Measurements from ENCODE around the gene SLC48A1. TPM values are rescaled to one million over a fixed set of nuclear protein-coding genes. Genes with fewer than 3 reads are reported as not detected.

Gene SLC48A1
- total RNA-seq, 1 donor from 2014 or later, result 10.7 TPM

DNA sequence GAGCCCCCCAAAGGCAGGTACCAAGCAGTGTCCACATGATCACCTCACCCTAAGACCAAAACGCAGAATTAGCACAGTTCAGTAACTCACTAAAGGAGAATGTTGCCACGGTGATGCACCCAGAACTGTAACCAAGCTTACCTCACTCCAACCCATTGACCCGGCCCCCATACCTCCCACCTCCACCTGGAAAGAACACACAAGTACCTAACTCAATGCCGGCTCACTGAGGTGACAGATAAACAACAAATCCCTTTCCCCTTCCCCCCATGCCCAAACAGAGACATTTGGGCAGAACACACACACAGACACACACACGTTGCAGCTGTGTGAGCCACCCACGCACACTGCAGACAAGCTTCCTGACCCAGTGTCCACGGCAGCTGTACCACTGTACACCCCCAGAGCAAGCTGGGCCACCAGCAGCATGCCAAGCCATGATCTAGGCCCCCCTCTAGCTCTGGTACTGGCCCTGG, 15.6 kb upstream of the SLC48A1 start:
- intact Hi-C loops (cut with micrococcal nuclease), result loop anchor here (5.0 kb wide), 1 partner anchor 105 kb away; no protein-coding TSS in a partner anchor

DNA sequence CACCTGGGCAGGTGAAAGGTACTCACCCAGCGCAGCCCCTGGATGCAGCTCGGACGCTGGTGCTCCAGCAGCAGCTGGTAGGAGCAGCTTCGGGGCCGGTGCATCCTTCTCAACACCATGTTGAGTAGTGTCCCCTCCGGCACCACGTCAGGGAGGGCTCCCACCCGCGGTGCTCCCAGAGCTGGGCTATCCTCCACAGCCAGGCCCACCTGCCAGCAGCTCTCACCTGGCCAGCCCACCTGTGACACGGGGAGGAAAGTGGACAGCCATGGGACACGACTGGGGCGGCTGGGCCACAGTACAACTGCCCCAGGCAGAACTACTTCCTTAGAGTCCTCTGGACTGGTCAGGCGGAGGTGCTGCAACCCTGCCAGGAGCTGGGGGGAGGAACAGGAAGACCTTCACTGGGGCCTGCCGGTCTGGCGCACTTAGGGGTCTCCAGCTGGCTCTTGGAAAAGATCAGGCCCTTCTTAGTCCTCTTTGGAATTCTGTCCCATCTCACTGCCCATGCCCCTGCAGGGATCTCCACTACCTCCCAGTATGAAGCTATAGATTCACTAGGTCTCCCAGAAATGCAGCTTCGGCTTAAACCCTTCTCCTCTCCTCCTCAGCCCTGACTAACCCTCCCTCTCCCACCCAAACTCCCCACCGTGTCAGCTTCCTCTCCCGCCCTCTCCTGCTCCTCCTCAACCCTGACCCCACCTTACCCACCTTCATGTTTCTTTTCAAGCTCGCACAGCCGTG, 15.0 kb upstream of the SLC48A1 start:
- intact Hi-C loops (cut with micrococcal nuclease), result loop anchor here (2.0 to 5.0 kb wide), 2 partner anchors 15 to 106 kb away; partner anchors contain the start of gene SLC48A1

DNA sequence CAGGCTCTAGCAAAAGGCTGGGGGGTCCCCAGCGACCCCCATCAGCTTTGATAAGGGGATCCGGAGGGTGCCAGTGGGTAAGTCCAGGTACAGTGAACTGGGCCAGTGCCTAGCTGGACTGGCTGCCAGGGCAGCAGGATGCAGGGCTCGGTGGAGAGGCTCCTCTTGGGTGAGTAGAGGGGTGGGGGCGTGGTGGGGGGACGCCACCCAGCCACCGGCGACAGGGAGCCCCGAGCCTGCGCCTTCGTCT, 14.5 kb upstream of the SLC48A1 start:
- intact Hi-C loops (cut with micrococcal nuclease), result loop anchor here (2.0 to 5.0 kb wide), 2 partner anchors 14 to 106 kb away; partner anchors contain the start of gene SLC48A1

DNA sequence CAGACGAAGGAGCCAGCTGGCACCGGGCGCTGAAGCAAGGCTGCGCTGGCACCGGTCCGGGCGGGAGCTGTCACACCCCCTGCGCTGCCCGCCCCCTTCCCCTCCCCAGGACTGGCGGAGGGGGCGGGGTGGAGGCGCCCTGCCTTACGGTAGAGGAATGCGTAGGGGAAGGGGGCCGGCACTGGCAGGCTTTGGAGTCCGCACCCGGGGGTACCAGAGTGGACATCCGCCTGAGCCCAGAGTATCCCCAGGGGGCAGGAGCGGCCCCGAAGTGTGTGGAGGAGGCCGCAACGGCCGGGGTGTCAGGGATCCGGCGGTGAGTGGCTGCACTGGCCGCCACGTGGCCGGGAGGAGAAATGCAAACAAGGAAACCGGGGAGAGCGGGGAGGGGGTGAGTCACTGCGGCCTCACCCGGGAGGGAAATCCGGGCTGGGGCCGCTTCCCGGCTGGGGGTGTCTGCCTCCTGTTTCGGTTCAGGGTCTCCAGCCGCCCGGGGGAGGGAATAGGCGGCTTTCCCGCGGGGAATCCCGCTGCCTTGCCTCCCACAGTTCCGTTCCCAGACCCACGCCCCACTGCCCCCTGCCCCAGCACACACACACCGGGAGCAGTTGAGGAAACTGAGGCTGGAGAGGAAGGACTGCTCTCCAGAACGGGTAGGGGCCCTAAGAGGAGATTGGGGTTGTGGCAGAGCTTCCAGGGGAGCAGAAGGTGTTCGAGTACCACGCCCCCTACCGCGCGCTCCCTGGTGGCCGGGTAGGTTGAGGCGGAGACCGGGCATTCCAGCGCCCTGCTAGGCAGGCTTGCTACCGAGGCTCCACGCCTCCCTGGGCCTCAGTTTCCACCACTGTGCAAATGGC, 14.0 kb upstream of the SLC48A1 start, which contains the start of gene RAPGEF3:
TSS of gene RAPGEF3 (minus strand) at position 47 of the 857 bp plus-strand sequence. CDS start 324 bp downstream, outside the sequence.
- intact Hi-C loops (cut with micrococcal nuclease), result loop anchor here (1.0 to 5.0 kb wide), 4 partner anchors 14 to 107 kb away; partner anchors contain the start of gene SLC48A1

DNA sequence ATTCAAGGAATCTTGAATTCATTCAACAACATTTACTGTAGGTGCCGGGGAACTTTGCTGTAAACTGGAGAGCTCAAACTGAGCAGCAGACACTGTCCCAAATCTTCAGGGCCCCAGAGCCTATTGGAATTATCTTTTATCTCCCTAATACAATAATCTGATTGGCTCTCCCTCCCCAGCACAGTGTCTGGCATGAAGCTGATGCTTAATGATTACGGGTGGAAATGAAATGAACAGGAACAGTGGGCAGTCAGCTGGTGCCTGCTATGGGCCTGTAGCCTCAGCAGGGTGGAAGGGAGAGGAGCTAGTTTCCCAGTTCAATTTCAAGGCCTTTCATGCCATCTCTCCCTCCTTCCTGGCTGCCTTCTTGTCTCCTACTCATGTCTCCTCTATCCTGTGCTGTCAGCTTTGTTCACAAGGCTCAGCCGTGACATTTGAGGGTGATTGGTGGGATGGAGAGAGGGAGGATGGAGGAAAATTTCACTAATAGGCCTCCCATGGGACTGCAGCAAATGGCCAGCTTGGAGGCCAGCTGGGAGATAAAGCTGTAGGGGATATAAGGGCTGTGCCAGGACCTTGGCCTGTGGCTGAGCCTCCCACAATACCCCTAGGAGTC, 10.1 kb upstream of the SLC48A1 start:
- intact Hi-C loops (cut with micrococcal nuclease), result no loop called here

DNA sequence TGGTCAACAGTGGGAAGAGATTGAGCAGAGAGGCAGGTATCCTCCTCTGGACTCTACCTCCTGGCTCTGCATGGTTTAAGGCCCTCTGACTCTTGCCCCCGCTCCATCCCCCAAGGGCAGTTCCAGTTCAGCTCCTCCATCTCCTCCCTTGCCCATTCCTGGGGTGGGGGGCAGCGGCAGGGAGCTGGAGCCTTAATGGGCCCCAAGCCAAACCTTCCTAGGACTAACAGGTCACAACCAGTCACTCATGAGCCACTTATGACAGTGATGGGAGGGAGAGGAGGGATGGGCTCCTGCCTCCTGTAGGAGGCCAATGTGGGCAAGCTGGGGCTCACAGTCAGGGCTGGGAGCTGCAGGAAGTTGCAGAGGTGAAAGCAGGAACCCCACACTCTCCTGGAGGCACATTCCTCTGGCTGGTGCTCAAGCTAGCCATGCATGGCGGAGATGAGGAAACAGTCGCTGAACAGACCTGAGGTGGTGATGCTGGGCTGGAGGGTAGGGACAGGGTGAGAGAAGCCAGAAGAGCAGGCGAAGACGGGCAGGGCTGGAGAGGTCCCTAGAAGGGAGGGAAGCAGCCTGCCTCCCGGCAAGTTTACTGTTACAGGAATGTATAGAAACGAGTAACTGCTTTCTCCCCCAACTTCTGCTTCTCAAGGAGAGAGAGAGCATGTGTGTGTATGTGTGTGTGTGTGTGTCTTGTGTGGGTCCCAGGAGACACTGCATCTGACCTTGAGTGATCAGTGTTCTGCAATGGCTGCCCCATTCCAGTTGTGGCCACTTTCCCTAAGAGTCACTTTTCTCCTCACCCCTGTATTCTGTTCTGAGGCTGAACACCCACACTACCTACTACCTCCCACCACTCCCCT, 9.3 kb upstream of the SLC48A1 start:
- intact Hi-C loops (cut with micrococcal nuclease), result no loop called here

DNA sequence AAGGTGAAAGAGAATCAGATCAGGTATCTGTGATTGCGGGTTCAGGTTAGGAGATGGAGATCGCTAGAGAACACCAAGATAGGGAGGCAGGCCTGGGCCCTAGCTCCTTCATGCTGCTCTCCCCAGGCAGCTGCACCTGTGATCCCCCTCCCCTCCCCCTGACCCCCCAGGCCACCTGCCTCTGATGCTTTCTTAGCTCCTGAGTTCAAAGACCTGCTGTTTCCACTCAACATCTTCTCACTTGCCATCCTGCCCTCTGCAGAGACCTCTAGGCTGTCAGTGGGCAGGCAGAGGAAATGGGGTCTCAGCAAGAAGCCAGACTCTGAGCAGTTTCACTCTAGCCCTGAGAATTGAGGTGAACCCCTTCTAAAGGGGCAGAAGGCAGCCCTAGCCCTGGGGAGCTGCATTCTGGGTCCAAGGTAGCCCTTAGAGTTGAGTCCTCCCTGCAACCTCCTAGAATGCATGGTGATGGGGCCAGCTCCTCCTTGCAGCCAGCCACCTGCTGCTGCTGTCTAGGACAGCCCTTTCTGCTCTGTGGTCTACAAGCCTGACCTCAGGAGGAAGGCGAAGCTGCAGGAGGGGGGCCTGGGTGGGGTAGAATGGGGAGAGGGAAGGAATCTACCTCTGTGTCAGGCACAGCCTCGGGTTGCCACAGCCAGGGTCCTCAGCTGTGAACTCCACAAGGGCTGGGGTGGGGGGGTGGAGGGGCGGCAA, 6.4 kb upstream of the SLC48A1 start:
- intact Hi-C loops (cut with micrococcal nuclease), result loop anchor here (1.0 to 2.0 kb wide), 4 partner anchors 11 to 70 kb away; no protein-coding TSS in a partner anchor

DNA sequence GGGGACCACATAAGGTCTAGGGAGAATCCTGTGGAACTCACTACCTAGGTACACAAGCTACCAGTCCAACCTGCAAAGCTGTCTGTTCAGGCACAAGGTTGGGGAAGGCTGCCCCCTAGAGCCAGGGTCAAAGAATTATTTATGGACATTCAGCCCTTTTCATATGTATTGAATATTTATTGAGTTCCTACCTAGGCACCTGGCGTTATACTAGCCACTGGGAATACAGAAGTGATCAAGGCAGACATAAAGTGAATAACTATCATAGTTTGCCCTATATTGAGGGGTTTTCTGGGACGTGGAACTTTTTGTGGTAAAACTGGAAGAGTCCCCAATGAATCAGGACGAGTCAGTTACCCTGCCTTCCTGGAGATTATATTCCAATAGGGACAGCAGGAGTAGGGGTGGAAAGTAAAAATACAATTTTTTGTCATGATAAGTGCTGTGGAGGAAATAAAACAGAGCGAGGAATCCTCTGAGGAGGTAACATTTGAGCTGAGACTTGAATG, 5.8 kb upstream of the SLC48A1 start:
- intact Hi-C loops (cut with micrococcal nuclease), result loop anchor here (1.0 to 2.0 kb wide), 4 partner anchors 12 to 70 kb away; no protein-coding TSS in a partner anchor

DNA sequence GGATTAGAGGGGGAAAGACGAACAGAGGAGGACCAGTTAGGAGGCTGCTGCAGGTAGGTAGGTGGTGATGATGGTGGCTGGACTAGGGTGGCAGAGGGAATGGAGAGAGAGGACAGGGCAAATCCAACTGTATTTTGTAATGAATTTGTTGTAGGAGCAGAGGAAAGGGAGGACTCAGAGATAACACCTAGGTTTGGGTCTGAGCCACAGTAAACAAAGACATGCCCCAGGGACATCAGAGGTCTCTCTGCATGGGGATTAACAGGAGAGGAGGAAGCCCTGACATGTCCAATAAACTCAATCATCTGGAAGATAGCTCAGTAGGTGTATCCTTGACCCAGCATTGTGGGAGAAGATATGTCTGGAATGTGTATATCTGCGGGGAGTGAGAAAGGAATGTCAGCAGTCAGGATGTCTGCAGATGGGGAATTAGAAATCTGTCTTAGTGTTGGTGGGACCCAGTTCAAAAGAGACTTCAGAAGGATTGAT, 4.7 kb upstream of the SLC48A1 start:
- intact Hi-C loops (cut with micrococcal nuclease), result no loop called here

DNA sequence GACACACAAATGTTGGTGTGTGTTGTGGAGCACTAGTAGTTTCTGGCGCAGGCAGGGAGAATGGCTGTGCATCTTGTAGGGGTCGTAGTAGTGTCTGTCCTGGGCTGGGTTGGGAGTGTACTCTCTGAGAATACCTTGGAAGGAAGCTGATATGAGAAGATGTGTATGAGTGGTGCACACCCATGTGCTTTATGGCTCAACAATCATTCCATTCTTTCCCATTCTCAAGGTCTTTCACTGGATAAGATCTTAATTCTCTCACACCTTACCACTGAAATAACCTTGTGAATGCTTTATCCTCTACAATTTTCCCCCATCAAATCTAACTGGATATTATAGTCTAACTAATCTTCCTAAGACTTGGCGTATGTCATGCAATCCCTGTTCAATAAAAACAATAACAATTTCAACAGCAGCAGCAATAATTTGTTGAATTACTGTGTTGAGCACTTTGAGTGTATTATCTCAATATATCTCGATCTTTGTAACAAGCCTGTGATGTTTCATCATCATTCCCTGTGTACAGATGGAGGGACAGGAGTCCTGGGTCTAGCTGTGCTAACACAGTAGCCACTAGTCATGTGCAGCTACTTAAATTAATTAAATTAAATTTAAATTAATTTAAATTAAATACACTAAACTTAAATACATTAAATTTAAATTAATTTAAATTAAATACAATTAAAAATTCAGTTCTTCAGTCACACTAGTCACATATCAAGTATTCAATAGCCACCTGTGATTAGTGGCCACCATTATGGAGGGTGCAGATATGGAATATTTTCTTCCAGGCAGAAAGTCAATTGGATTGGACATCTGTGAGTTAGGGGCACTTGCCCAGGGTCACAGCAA, 3.6 kb upstream of the SLC48A1 start:
- intact Hi-C loops (cut with micrococcal nuclease), result no loop called here

DNA sequence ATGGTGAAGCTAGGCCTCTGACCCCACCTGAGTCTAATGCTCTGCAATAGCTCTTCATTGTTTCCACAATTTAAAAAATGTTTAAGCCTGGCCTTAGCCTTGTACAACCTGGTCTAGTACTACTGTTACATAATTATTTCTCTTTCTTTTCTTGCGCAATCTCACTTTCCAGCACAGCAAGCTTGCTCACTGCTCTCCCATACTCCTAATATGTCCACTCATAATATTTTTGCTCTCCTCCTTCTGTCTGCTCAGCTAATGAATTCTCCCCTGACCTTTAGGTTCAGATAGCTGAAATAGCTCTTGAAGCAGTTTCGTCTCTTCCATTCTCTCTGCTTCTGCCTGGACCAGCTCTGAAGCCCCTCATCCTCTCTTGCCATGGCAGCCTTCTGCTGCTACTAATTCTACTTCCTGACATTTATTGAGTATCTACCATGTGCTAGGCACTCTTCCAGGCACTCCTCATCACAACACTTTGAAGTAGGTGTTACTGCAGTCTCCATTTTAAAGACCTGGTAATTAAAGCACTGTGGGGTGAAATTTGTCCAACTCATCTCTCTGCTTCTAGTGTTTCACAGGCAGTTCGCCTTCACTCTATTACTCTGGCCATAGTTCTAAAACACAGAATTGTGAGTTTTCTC, 2.8 kb upstream of the SLC48A1 start:
- intact Hi-C loops (cut with micrococcal nuclease), result no loop called here

DNA sequence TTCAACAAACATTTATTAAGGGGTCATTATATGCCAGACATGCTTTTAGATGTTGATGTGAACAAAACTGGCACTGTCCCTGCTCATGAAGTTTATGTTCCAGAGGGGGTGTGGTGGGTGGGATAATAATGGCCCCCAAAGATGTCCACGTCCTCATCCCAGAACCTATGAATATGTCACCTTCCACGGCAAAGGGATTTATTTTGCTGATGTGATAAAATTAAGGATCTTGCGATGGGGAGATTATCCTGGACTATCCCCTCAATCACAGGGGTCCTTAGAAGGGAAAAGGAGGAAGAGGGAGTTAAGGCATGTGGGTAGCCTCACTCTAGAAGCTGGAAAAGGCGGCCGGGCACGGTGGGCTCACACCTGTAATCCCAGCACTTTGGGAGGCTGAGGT, 1.7 kb upstream of the SLC48A1 start:
- intact Hi-C loops (cut with micrococcal nuclease), result no loop called here

DNA sequence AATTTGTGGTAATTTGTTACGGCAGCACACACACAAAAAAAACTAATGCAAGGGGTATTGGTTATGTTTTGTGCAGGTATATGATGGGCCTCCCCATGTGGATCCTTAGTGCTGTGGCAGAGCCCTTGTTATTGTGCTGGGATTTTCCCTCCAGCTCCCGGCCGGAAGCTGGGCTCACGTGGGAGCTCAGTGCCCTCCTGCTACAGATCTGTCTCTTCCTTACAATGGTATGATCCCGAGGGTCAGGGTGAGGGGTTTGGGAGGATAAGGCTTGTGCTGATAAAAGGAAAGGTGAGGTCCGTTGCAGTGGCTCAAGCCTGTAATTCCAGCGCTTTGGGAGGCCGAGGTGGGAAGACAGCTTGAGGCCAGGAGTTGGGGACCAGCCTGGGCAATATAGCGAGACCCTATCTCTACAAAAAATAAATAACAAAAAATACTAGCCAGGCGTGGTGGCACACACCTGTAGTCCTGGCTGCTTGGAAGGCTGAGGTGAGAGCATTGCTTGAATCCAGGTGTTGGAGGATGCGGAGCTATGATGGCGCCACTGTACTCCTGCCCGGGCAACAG, 861 bp upstream of the SLC48A1 start:
- intact Hi-C loops (cut with micrococcal nuclease), result loop anchor here (2.0 kb wide), 2 partner anchors 13 to 37 kb away; partner anchors contain the start of gene RAPGEF3

DNA sequence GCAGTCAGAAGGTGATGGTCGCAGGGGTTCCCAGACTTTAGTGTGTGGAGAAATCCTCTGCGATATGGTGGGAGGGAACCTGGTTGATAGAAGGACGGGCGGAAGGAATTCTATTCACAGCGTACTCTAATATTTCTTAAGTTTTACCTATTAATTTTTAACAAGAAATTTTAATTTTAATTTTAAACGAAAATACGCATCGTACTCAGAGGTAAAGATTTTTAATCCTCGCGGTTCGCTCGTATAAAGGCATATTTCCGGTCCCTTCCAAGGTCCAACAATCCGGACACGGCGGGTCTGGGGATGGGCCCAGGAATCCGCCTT, 338 bp upstream of the SLC48A1 start:
- intact Hi-C loops (cut with micrococcal nuclease), result loop anchor here (1.0 to 2.0 kb wide), 3 partner anchors 14 to 66 kb away; partner anchors contain the start of genes RAPGEF3 and RPAP3

DNA sequence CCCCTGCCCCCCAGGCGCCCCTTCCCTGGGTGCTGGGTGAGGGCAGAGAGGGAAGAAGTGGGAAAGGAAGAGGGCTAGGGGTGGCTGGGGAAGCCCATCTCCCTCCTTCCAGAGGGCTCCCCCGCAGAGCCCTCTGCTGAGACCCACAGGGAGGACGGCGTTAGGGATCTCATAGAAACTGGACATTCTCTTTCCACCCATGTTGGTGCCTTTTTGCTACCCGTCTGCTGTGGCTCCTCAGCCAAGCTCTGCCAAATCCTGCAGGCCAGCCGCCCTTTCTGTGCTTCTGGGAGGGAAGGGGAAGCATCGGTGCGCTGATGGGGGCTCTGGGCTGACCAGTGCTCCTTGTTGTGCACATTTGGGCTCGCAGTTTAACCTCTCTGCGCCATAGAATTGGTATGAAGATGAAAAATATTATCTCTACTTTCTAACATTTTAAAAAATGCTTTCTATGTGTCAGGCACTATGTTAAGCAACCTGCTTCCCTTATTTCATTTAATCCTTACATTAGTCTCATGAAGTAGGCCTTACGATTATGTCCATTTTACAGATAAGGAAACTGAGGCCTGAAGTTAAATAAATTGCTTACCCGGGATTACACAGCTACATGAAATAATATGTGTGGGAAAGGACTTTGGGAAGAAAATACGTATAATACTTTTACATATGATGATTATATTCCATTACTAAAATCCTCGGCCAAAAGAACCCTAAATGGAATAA, 981 bp downstream of the SLC48A1 start:
- intact Hi-C loops (cut with micrococcal nuclease), result loop anchor here (1.0 to 2.0 kb wide), 3 partner anchors 15 to 68 kb away; partner anchors contain the start of genes RAPGEF3 and RPAP3

DNA sequence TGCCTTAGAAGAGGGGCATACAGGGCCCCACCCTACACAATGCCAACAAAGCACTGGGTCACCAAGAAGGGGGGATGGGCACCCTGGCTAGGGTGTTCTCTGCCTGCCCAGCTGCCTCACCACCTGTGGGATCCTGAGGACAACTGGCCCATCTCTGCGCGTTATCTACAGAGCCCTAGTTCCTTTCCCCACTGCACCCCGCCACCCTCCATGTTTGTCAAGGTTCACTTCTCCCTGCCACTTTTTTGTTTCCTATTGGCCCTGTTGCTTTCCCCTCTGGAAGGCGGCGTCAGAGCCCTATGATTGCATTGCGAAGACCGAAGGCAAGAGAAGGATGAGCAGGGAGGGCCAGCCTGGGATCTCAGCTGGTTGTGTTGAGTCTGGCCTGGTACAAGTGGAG, 1.6 kb downstream of the SLC48A1 start:
- intact Hi-C loops (cut with micrococcal nuclease), result no loop called here
